HepG2 (cell line): Measurements from ENCODE around the gene TM4SF20. TPM values are rescaled to one million over a fixed set of nuclear protein-coding genes. Genes with fewer than 3 reads are reported as not detected.

Source experiments
- CBX1 ChIP-seq: IDR thresholded peaks from one replicate; pipeline ENCODE4 v1.6.1; 2016; ENCODE audit warnings: antibody characterized with exemption, low read depth
- GFI1 ChIP-seq: sonication (generic); formaldehyde crosslinking; IDR thresholded peaks from 2 replicates; pipeline ENCODE4 v1.5.0; 2020; ENCODE audit warnings: missing genetic modification reagents, mild to moderate bottlenecking, borderline replicate concordance
- SMAD3 ChIP-seq: sonication (generic); formaldehyde crosslinking; IDR thresholded peaks from 2 replicates; pipeline ENCODE4 v1.4.0; 2020; ENCODE audit warnings: missing genetic modification reagents
- TFE3 ChIP-seq: IDR thresholded peaks from 2 replicates; pipeline ENCODE4 v1.6.1; 2016
- TIGD3 ChIP-seq: sonication (generic); formaldehyde crosslinking; IDR thresholded peaks from 2 replicates; pipeline ENCODE4 v1.5.1; 2020; ENCODE audit warnings: mild to moderate bottlenecking, missing genetic modification reagents, borderline replicate concordance
- ZBTB33 ChIP-seq: sonication (generic); formaldehyde crosslinking; IDR thresholded peaks from 2 replicates; pipeline ENCODE4 v1.4.0; 2020; ENCODE audit warnings: missing genetic modification reagents
- ZNF281 ChIP-seq: sonication (generic); formaldehyde crosslinking; IDR thresholded peaks from 2 replicates; pipeline ENCODE4 v1.4.0; 2020; ENCODE audit warnings: missing genetic modification reagents, borderline replicate concordance
- ZNF318 ChIP-seq: sonication (generic); formaldehyde crosslinking; IDR thresholded peaks from 2 replicates; pipeline ENCODE4 v1.4.0; 2020; ENCODE audit warnings: mild to moderate bottlenecking, missing genetic modification reagents
- ZNF652 ChIP-seq: IDR thresholded peaks from 2 replicates; pipeline ENCODE4 v1.6.1; 2016; ENCODE audit warnings: low read depth, borderline replicate concordance
- ZNF674 ChIP-seq: sonication (generic); formaldehyde crosslinking; IDR thresholded peaks from 2 replicates; pipeline ENCODE4 v1.5.0; 2020; ENCODE audit warnings: low read depth, mild to moderate bottlenecking, missing genetic modification reagents
- polyA plus RNA-seq, 8 experiments: library from polyadenylated mRNA; depleted of rRNA in 3 of 8; stranded (reverse) in 7 of 8; unstranded in 1 of 8; fragments of >200 nt; fragmentation: Illumina TruSeq in 4 of 8; extraction: Trizol in 4 of 8; gene quantifications; 2 replicates each; pipeline versions ENCODE4 v1.2.1 to v1.2.3, GENCODE V29; 2011 to 2016; ENCODE audit warnings: low read depth in 4 of 8, missing spikeins in 1 of 8, mixed read lengths in 1 of 8; ENCODE audit not compliant: insufficient read depth in 1 of 8
- total RNA-seq, 5 experiments: library from RNA; depleted of rRNA; stranded (reverse); fragments of >200 nt; fragmentation: Illumina TruSeq; extraction: Trizol; gene quantifications; 2 replicates each; pipeline ENCODE4 v1.2.3, GENCODE V29; 2016; ENCODE audit warnings: low read depth in 1 of 5

Gene TM4SF20
- total and polyA plus RNA-seq, 2 of the 13 experiments (the other 11 are each of a cell fraction or from before 2014, with no cell fraction given) = not detected

- TF ChIP-seq ZNF318 = peak; percentile 91
- TF ChIP-seq GFI1 = peak; percentile 66
- peak; percentile 92 for TF ChIP-seq ZNF674 (CRISPR knock-in tag)
- TF ChIP-seq ZNF281 (CRISPR knock-in tag) = peak; percentile 82
- TF ChIP-seq TFE3 = peak; percentile 99
- TF ChIP-seq ZNF652 = peak; percentile 57; the same call in 1 of the 2 replicates
- peak; percentile 95 for TF ChIP-seq SMAD3 (CRISPR knock-in tag)
- TF ChIP-seq CBX1 = peak; percentile 99
- TF ChIP-seq TIGD3 (CRISPR knock-in tag) = peak; percentile 84; the same call in 1 of the 2 replicates
- TF ChIP-seq ZBTB33 (CRISPR knock-in tag) = peak; percentile 78
Observed at GRCh38 chr2:227324995-227325838, 53.9 kb downstream of the TM4SF20 start, which contains the start of gene MFF (continued).
